Measurements from ENCODE around the gene FAM241B. TPM values are rescaled to one million over a fixed set of nuclear protein-coding genes. Genes with fewer than 3 reads are reported as not detected.

Gene FAM241B
- total and polyA plus RNA-seq, 2 of the 4 experiments (the other 2 are of a cell fraction): 0.18 to 1.4 TPM

DNA sequence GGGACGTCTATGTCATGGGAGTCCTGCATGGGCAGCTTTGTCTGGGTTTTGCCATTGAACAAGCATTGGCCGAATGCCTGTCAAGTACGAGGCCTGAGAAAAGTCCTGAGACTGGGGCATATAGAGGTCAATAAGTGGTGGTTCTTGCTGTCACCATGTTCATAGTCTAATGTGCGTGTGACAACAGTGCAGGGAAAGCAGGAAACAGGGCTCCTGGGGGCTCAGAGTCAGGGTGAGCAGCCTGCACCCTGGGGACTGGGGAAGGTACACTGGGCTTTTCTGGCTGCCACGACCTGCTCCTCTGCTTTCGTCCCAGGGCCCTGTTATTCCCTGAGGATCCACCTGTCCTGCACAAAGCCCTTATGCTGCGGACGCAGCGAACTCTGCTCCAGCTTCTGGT, 21.3 kb downstream of the FAM241B start:
- no peak overlapping the region for H2AFZ ChIP-seq (replicated peaks; ENCODE audit: low read length, poor library complexity)
- H3K9ac ChIP-seq (ENCODE audit: low read depth, low read length): no peak overlapping the region
- H3K4ac ChIP-seq (ENCODE audit: low read depth, low read length): no peak overlapping the region
- intact Hi-C loops (cut with micrococcal nuclease) (no loop called here), in situ Hi-C loops (cut with MboI; ENCODE audit: low sequenced_read_pairs) (no loop called here), dilution Hi-C loops (cut with HindIII; ENCODE audit: low sequenced_read_pairs, unreplicated experiment) (no loop called here)
- no peak overlapping the region for H2BK15ac ChIP-seq (ENCODE audit: low read depth, low read length)
- ATAC-seq (ENCODE audit: low read depth) (no peak), DNase-seq (no peak)
- no peak overlapping the region for H3K23ac ChIP-seq (ENCODE audit: low read depth, low read length)
- H4K91ac ChIP-seq (ENCODE audit: insufficient read depth, low read depth, low read length): no peak overlapping the region
- 82% methylated on average over 4 of the region's 9 CpGs; no CpG with 5 or more reads in 1 of the 2 experiments for WGBS, 2 experiments (ENCODE audit: extremely low coverage in 2 of 2, insufficient read length in 1 of 2)
- H3K4me1 ChIP-seq (ENCODE audit: control insufficient read depth, insufficient read depth, low read length): no peaks in the 10 kb centered on the region
- H2AK9ac ChIP-seq (replicated peaks; ENCODE audit: low read depth, low read length, poor library complexity): no peak overlapping the region
- no peak overlapping the region for H4K8ac ChIP-seq (ENCODE audit: low read depth in 2 of 2, low read length in 2 of 2)
- H2BK120ac ChIP-seq (ENCODE audit: low read depth, low read length): no peak overlapping the region
- no peaks in the 10 kb centered on the region for H4K20me1 ChIP-seq (ENCODE audit: insufficient read depth, low read length)
- H3K27ac ChIP-seq (ENCODE audit: insufficient read depth, low read length): no peak overlapping the region
- no peak overlapping the region for H3K4me2 ChIP-seq (ENCODE audit: low read depth, low read length)
- no peaks in the 10 kb centered on the region for H3K79me1 ChIP-seq (ENCODE audit: low read depth in 1 of 2, low read length in 2 of 2)
- H3K36me3 ChIP-seq (ENCODE audit: control insufficient read depth, insufficient read depth, low read length): no peaks in the 10 kb centered on the region
- H3K56ac ChIP-seq (ENCODE audit: extremely low read depth, insufficient read depth, low read length): no peak overlapping the region
- no peak overlapping the region for H2AK5ac ChIP-seq (ENCODE audit: low read depth, low read length)
- H4K5ac ChIP-seq (ENCODE audit: low read depth, low read length): no peak overlapping the region
- no TSS peak for BruUV-seq (replicated peaks)
- H3K4me3 ChIP-seq (ENCODE audit: insufficient read depth, low read depth, low read length): no peak overlapping the region
- no peak overlapping the region for H3K18ac ChIP-seq (ENCODE audit: low read depth, low read length)
- peaks cover 5% of the 10 kb centered on the region for H3K9me3 ChIP-seq (ENCODE audit: control insufficient read depth, insufficient read depth, low read length)
- no peaks in the 10 kb centered on the region for H3K9me1 ChIP-seq (ENCODE audit: insufficient read depth, low read length)
- CTCF ChIA-PET: no interaction called here
- H3K14ac ChIP-seq (replicated peaks; ENCODE audit: low read depth, low read length): no peak overlapping the region
- POLR2A ChIA-PET (ENCODE audit: unreplicated experiment): no interaction called here
- H2BK20ac ChIP-seq (ENCODE audit: low read depth, low read length): no peak overlapping the region
- no peak overlapping the region for H2BK5ac ChIP-seq (ENCODE audit: low read depth, low read length, poor library complexity, severe bottlenecking)
- H3K27me3 ChIP-seq (ENCODE audit: control insufficient read depth, insufficient read depth, low read length): peaks cover 63% of the 10 kb centered on the region
- TF ChIP-seq BHLHE40 (IDR thresholded peaks at IDR 0.05; ENCODE audit: low read depth, low read length) (no peak), POLR2A (IDR thresholded peaks at IDR 0.05; ENCODE audit: low read depth, low read length) (no peak), MXI1 (IDR thresholded peaks at IDR 0.05; ENCODE audit: borderline replicate concordance, low read depth, low read length) (no peak), USF2 (IDR thresholded peaks at IDR 0.05; ENCODE audit: low read depth, low read length) (no peak), RFX5 (IDR thresholded peaks at IDR 0.05; ENCODE audit: low read depth, low read length) (no peak), RAD21 (IDR thresholded peaks at IDR 0.05; ENCODE audit: low read length) (no peak), NFE2L2 (IDR thresholded peaks at IDR 0.05; ENCODE audit: low read depth, low read length) (no peak), CHD1 (IDR thresholded peaks at IDR 0.05; ENCODE audit: low read depth, low read length) (no peak), MAZ (IDR thresholded peaks at IDR 0.05; ENCODE audit: borderline replicate concordance, low read depth, low read length) (no peak), ELK1 (IDR thresholded peaks at IDR 0.05; ENCODE audit: borderline replicate concordance, low read depth, low read length) (no peak), CEBPB (IDR thresholded peaks at IDR 0.05; ENCODE audit: low read depth, low read length) (no peak), MAFK (IDR thresholded peaks at IDR 0.05; ENCODE audit: low read depth, low read length) (no peak), SMC3 (IDR thresholded peaks at IDR 0.05; ENCODE audit: low read depth, low read length) (no peak), RCOR1 (IDR thresholded peaks at IDR 0.05; ENCODE audit: insufficient replicate concordance, low read length) (no peak), FOS (IDR thresholded peaks at IDR 0.05; ENCODE audit: low read depth, low read length) (no peak)
- TF ChIP-seq, protein P1, sequence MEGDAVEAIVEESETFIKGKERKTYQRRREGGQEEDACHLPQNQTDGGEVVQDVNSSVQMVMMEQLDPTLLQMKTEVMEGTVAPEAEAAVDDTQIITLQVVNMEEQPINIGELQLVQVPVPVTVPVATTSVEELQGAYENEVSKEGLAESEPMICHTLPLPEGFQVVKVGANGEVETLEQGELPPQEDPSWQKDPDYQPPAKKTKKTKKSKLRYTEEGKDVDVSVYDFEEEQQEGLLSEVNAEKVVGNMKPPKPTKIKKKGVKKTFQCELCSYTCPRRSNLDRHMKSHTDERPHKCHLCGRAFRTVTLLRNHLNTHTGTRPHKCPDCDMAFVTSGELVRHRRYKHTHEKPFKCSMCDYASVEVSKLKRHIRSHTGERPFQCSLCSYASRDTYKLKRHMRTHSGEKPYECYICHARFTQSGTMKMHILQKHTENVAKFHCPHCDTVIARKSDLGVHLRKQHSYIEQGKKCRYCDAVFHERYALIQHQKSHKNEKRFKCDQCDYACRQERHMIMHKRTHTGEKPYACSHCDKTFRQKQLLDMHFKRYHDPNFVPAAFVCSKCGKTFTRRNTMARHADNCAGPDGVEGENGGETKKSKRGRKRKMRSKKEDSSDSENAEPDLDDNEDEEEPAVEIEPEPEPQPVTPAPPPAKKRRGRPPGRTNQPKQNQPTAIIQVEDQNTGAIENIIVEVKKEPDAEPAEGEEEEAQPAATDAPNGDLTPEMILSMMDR (conservative IDR thresholded peaks at IDR 0.05; ENCODE audit: low read depth, low read length): no peak

All from IMR-90 (cell line).